SK-N-SH treated with all-trans-retinoic acid at 6 μM for 48 hours (cell line): Measurements from ENCODE around the gene MARF1.
"Not testable (repeated sequence)": the region's sequence is repeated elsewhere in the genome, so short reads cannot be mapped to it uniquely, and the experiment has no call there.

Experiments
- ATAC-seq: fragments of 200-7000 bp; cut with Tn5 transposase; 3 replicates; pipeline ENCODE4 v1.9.1; 2020; ENCODE audit warnings: mild to moderate bottlenecking, moderate library complexity
- ARNTL ChIP-seq: fragments of 450-650 bp; formaldehyde crosslinking; IDR thresholded peaks from 2 replicates; pipeline ENCODE4 v1.5.0; 2020; ENCODE audit warnings: low read depth, mild to moderate bottlenecking, moderate library complexity, borderline replicate concordance
- BACH2 ChIP-seq: fragments of 250-450 bp; sonication (Bioruptor Pico); IDR thresholded peaks from 2 replicates; pipeline ENCODE4 v1.9.0; 2021; ENCODE audit warnings: mild to moderate bottlenecking, borderline replicate concordance
- CSDC2 ChIP-seq: fragments of 250-450 bp; sonication (Bioruptor Pico); IDR thresholded peaks from 2 replicates; pipeline ENCODE4 v1.5.0; 2020; ENCODE audit warnings: mild to moderate bottlenecking, moderate library complexity
- ESRRG ChIP-seq: fragments of 250-450 bp; sonication (Bioruptor Pico); IDR thresholded peaks from 2 replicates; pipeline ENCODE4 v1.6.1; 2021; ENCODE audit warnings: mild to moderate bottlenecking
- GLIS3 ChIP-seq: fragments of 250-450 bp; sonication (Bioruptor Pico); IDR thresholded peaks from 2 replicates; pipeline ENCODE4 v1.5.0; 2020; ENCODE audit warnings: mild to moderate bottlenecking, moderate library complexity
- ISL1 ChIP-seq: fragments of 250-450 bp; sonication (Bioruptor Pico); IDR thresholded peaks from 2 replicates; pipeline ENCODE4 v2.1.2; 2022; ENCODE audit warnings: mild to moderate bottlenecking, moderate library complexity
- OSR1 ChIP-seq: fragments of 250-450 bp; sonication (Bioruptor Pico); IDR thresholded peaks from 2 replicates; pipeline ENCODE4 v1.8.0; 2022; ENCODE audit warnings: moderate library complexity, mild to moderate bottlenecking, inconsistent platforms
- PATZ1 ChIP-seq: fragments of 250-450 bp; sonication (Bioruptor Pico); IDR thresholded peaks from 2 replicates; pipeline ENCODE4 v1.8.0; 2020; ENCODE audit warnings: mild to moderate bottlenecking, moderate library complexity, borderline replicate concordance
- PPARA ChIP-seq: fragments of 250-450 bp; sonication (Bioruptor Pico); IDR thresholded peaks from 2 replicates; pipeline ENCODE4 v1.5.0; 2020; ENCODE audit warnings: mild to moderate bottlenecking, borderline replicate concordance
- SNAI2 ChIP-seq: fragments of 250-450 bp; sonication (Bioruptor Pico); IDR thresholded peaks from 2 replicates; pipeline ENCODE4 v1.5.0; 2020; ENCODE audit warnings: mild to moderate bottlenecking, moderate library complexity
- TCF4 ChIP-seq: fragments of 250-450 bp; sonication (Bioruptor Pico); IDR thresholded peaks from 2 replicates; pipeline ENCODE4 v1.8.0; 2021; ENCODE audit warnings: mild to moderate bottlenecking, moderate library complexity, borderline replicate concordance
- TOX ChIP-seq: fragments of 250-450 bp; sonication (Bioruptor Pico); IDR thresholded peaks from 2 replicates; pipeline ENCODE4 v1.8.0; 2021; ENCODE audit warnings: mild to moderate bottlenecking, moderate library complexity, borderline replicate concordance
- ZC3H10 ChIP-seq: fragments of 250-450 bp; sonication (Bioruptor Pico); IDR thresholded peaks from 2 replicates; pipeline ENCODE4 v1.5.1; 2021; ENCODE audit warnings: mild to moderate bottlenecking, moderate library complexity
- ZFP3 ChIP-seq: fragments of 250-450 bp; sonication (Bioruptor Pico); IDR thresholded peaks from 2 replicates; pipeline ENCODE4 v1.5.0; 2020; ENCODE audit warnings: mild to moderate bottlenecking, moderate library complexity
- ZFP30 ChIP-seq: fragments of 450-650 bp; formaldehyde crosslinking; IDR thresholded peaks from 2 replicates; pipeline ENCODE4 v1.5.0; 2022; ENCODE audit warnings: mild to moderate bottlenecking, moderate library complexity
- ZNF565 ChIP-seq: fragments of 450-650 bp; formaldehyde crosslinking; conservative IDR thresholded peaks from 2 replicates; pipeline ENCODE4 v1.5.0; 2020; ENCODE audit warnings: low read depth, mild to moderate bottlenecking, moderate library complexity
- ZNF70 ChIP-seq: fragments of 450-650 bp; formaldehyde crosslinking; IDR thresholded peaks from 2 replicates; pipeline ENCODE4 v1.5.0; 2020; ENCODE audit warnings: mild to moderate bottlenecking, moderate library complexity
- ZNF8 ChIP-seq: fragments of 450-650 bp; formaldehyde crosslinking; IDR thresholded peaks from 2 replicates; pipeline ENCODE4 v1.5.0; 2020; ENCODE audit warnings: mild to moderate bottlenecking, moderate library complexity
- TF ChIP-seq, protein P1 (sequence below): fragments of 250-450 bp; sonication (Bioruptor Pico); IDR thresholded peaks from 2 replicates; pipeline ENCODE4 v1.5.1; 2020; ENCODE audit warnings: low read depth, mild to moderate bottlenecking, moderate library complexity
- TF ChIP-seq, protein P2 (sequence below): fragments of 250-450 bp; sonication (Bioruptor Pico); IDR thresholded peaks from 2 replicates; pipeline ENCODE4 v1.5.0; 2020; ENCODE audit warnings: mild to moderate bottlenecking, moderate library complexity
- TF ChIP-seq, protein P3 (sequence below): fragments of 250-450 bp; sonication (Bioruptor Pico); IDR thresholded peaks from 2 replicates; pipeline ENCODE4 v1.8.0; 2021; ENCODE audit warnings: low read depth, mild to moderate bottlenecking, moderate library complexity, borderline replicate concordance

MARF1 gene

GRCh38 chr16:15608398-15609285 is 34.3 kb downstream of the MARF1 start:
- no peak for ATAC-seq
- no peak for TF ChIP-seq ESRRG (CRISPR knock-in tag)
- TF ChIP-seq PATZ1 (CRISPR knock-in tag) = no peak
- no peak for TF ChIP-seq TCF4
- TF ChIP-seq, protein P1, sequence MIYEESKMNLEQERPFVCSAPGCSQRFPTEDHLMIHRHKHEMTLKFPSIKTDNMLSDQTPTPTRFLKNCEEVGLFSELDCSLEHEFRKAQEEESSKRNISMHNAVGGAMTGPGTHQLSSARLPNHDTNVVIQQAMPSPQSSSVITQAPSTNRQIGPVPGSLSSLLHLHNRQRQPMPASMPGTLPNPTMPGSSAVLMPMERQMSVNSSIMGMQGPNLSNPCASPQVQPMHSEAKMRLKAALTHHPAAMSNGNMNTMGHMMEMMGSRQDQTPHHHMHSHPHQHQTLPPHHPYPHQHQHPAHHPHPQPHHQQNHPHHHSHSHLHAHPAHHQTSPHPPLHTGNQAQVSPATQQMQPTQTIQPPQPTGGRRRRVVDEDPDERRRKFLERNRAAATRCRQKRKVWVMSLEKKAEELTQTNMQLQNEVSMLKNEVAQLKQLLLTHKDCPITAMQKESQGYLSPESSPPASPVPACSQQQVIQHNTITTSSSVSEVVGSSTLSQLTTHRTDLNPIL (CRISPR knock-in tag) = no peak
- TF ChIP-seq OSR1 = no peak
- TF ChIP-seq, protein P2, sequence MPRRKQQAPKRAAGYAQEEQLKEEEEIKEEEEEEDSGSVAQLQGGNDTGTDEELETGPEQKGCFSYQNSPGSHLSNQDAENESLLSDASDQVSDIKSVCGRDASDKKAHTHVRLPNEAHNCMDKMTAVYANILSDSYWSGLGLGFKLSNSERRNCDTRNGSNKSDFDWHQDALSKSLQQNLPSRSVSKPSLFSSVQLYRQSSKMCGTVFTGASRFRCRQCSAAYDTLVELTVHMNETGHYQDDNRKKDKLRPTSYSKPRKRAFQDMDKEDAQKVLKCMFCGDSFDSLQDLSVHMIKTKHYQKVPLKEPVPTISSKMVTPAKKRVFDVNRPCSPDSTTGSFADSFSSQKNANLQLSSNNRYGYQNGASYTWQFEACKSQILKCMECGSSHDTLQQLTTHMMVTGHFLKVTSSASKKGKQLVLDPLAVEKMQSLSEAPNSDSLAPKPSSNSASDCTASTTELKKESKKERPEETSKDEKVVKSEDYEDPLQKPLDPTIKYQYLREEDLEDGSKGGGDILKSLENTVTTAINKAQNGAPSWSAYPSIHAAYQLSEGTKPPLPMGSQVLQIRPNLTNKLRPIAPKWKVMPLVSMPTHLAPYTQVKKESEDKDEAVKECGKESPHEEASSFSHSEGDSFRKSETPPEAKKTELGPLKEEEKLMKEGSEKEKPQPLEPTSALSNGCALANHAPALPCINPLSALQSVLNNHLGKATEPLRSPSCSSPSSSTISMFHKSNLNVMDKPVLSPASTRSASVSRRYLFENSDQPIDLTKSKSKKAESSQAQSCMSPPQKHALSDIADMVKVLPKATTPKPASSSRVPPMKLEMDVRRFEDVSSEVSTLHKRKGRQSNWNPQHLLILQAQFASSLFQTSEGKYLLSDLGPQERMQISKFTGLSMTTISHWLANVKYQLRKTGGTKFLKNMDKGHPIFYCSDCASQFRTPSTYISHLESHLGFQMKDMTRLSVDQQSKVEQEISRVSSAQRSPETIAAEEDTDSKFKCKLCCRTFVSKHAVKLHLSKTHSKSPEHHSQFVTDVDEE = no peak
- no peak for TF ChIP-seq ZFP3 (CRISPR knock-in tag)
- TF ChIP-seq BACH2 (CRISPR knock-in tag) = no peak
- TF ChIP-seq GLIS3 (CRISPR knock-in tag) = no peak
- no peak for TF ChIP-seq ZFP30 (CRISPR knock-in tag)
- TF ChIP-seq ZNF70 (CRISPR knock-in tag) = no peak
- TF ChIP-seq SNAI2 (CRISPR knock-in tag) = no peak
- no peak for TF ChIP-seq TOX (CRISPR knock-in tag)
- TF ChIP-seq ZNF8 = no peak
- TF ChIP-seq PPARA (CRISPR knock-in tag) = no peak
- no peak for TF ChIP-seq ARNTL (CRISPR knock-in tag)
- TF ChIP-seq, protein P3, sequence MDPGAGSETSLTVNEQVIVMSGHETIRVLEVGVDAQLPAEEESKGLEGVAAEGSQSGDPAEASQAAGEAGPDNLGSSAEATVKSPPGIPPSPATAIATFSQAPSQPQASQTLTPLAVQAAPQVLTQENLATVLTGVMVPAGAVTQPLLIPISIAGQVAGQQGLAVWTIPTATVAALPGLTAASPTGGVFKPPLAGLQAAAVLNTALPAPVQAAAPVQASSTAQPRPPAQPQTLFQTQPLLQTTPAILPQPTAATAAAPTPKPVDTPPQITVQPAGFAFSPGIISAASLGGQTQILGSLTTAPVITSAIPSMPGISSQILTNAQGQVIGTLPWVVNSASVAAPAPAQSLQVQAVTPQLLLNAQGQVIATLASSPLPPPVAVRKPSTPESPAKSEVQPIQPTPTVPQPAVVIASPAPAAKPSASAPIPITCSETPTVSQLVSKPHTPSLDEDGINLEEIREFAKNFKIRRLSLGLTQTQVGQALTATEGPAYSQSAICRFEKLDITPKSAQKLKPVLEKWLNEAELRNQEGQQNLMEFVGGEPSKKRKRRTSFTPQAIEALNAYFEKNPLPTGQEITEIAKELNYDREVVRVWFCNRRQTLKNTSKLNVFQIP = no peak
- TF ChIP-seq ZNF565 (CRISPR knock-in tag) = no peak
- TF ChIP-seq ZC3H10 = no peak
- TF ChIP-seq ISL1 (CRISPR knock-in tag) = no peak

GRCh38 chr16:15607700-15608396 is 35.1 kb downstream of the MARF1 start:
- no peak for ATAC-seq
- TF ChIP-seq ARNTL (CRISPR knock-in tag) (no peak), CSDC2 (CRISPR knock-in tag) (no peak), TCF4 (no peak)

- not testable (repeated sequence) for ATAC-seq
Measured at GRCh38 chr16:15607221-15607699, 35.7 kb downstream of the MARF1 start.
